GM18951 (cell line): ENCODE results near the gene PFAS.
"Not testable (repeated sequence)": the region's sequence is repeated elsewhere in the genome, so short reads cannot be mapped to it uniquely, and the experiment has no call there.

Experiments
- POLR2A ChIP-seq: IDR thresholded peaks from 4 replicates; pipeline ENCODE4 v1.6.1; 2011; ENCODE audit warnings: mild to moderate bottlenecking; ENCODE audit not compliant: insufficient read length, insufficient read depth; ENCODE audit errors: extremely low read depth
- in situ Hi-C: fragments of 300-500 bp; cut with MboI; formaldehyde crosslinking; loops from one replicate; pipeline ENCODE4 v1.12.0; 2022; ENCODE audit warnings: low sequenced_read_pairs, mixed read lengths, inconsistent platforms; ENCODE audit not compliant: unreplicated experiment

Gene PFAS

DNA sequence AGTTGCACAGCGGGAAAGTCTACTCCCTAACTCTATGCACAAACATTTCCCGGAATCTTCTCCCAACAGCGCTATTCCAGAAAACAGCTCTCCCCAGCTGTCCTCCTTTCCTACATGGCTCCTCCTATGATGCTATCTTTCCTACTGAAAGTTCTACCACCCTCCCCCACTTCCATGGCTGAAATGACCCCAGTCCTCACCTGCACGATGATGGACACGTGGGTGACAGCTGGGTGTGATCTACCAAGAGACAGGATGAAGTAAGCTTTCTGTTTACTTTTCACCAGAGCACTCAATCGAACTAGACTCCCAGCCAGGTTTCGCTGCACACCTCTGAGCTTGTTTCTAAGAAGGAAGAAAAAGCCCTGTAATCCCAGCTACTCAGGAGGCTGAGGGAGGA lies 11.9 kb upstream of the PFAS start:
- in situ Hi-C loops: no loop called here
- no peak for TF ChIP-seq POLR2A

DNA sequence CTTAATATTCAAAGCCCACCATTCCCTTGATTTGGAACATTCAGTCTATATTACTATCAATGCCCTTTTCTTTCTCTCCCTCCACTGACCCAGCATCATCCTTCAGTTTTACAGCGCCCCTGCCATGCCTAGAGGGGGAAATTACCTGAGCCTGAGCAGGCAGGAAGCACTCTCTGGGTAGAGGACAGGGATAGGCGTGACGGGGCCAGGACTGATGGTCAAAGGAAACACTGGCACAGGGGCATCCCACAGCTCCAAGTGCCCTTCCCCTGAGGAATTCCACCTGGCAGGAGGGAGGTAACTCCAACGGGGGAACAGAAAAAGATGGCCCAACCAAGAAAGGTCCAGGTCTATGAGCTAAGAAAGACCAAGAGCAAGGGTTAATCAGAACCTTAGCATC lies 11.2 kb upstream of the PFAS start:
- no peak for TF ChIP-seq POLR2A
- in situ Hi-C loops: no loop called here

DNA sequence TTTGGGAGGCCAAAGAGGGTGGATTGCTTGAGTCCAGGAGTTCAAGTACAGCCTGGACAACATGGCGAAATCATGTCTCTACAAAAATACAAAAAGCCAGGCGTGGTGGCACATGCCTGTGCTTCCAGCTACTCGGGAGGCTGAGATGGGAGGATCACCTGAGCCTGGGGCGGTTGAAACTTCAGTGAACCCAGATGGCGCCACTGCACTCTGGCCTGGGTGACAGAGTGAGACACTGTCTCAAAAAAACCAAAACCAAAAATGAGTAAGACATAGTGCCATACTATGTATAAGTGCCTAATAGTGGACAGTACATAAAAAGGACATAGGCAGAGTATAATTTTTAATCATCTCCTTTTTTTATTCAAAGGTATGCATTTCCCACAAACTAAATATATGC lies 5.3 kb upstream of the PFAS start:
- TF ChIP-seq POLR2A: no peak
- in situ Hi-C loops: no loop called here

DNA sequence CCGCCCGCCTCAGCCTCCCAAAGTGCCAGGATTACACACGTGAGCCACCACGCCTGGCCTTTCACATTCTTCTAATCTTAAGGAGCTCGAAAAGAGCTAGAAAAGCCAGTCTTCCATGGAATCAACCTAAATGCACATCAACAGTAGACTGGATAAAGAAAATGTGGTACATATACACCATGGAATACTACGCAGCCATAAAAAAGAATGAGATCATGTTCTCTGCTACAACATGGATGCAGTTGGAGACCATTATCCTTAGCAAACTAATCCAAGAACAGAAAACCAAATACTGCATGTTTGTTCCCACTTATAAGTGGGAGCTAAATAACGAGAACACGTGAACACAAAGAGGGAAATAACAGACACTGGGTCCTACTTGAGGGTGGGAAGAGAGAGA lies 4.3 kb upstream of the PFAS start:
- no peak for TF ChIP-seq POLR2A
- in situ Hi-C loops: no loop called here

DNA sequence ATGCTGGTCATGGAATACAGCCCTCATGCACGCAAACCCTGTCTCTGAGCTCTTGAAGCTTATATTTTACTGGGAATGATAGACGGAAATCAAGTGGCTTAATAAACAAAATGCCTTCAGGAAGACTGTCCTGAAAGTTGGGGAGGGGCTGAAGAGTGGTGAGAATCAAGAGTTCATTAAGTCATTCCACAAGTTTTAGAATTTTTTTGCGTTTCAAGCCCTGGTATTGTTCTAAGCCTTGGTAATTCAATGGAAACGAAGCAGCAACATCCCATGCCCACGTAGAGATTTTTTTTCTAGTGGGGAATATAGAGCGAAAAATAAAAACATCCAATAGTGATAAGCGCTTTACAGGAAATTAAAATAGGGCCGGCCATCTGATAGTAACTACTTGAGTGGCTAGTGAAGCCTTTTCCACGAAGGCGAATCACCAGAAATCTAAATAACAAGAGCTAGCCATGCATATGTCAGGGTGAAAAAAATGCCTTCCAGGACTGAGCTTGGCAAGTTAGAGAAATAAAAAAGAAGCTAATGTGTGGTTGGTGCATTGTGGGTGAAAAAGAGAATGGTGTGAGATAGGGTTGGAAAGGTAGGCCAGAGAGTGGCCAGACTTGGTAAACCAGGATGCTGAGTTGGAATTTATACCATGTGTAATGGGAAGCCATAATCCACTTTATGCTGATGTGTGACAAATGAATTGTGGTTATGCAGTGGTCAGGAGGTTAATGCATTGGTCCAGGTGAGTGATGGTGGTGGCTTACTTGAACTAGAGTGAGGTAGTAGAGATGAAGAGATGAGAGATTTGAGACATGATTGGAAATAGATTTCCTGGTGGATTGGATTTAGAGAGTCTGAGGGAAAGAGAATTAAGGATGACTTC lies 772 bp downstream of the PFAS start:
- TF ChIP-seq POLR2A: no peak
- in situ Hi-C loops: no loop called here

DNA sequence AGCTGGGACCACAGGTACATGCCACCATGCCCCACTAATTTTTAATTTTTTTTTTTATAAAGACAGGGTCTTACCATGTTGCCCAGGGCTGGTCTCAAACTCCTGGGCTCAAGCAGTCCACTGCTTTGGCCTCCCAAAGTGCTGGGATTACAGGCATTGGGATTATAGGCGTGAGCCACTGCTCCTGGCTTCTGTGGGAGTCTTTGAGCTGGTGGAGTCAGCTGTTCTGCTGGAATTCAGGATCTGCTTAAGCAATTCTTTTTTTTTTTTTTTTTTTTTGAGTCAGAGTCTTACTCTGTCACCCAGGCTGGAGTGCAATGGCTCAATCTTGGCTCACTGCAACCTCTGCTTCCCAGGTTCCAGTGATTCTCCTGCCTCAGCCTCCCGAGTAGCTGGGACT lies 2.3 kb downstream of the PFAS start:
- in situ Hi-C loops: not testable (repeated sequence)

DNA sequence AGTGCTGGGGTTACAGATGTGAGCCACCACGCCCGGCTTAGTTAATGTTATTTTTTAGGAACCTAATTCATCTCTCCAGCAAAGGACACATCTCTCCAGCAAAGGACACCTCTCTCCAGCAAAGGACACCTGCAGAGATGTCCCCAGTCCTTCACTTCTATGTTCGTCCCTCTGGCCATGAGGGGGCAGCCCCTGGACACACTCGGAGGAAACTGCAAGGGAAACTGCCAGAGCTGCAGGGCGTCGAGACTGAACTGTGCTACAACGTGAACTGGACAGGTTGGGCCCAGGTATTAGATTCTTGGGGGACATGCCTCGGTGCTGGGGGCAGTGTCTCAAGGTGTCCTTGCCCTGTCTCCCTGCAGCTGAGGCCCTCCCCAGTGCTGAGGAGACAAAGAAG lies 4.7 kb downstream of the PFAS start:
- TF ChIP-seq POLR2A: no peak
- in situ Hi-C loops: no loop called here

DNA sequence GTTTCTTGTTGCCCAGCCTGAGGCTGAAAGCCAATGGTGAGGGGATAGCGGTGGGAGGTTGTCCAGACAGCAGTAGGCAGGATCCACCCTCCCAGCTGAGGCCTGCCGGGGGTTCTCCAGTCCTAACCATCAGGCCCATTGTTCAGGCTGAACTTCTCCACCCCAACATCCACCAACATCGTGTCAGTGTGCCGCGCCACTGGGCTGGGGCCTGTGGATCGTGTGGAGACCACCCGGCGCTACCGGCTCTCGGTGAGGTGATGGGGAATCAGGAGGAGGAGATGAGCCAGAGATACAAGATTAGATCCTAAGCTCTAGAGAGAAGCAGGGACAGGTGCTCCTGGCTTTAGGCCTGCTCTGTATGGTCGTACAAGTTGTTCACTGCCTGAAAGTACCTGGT lies 5.8 kb downstream of the PFAS start:
- TF ChIP-seq POLR2A: no peak
- in situ Hi-C loops: no loop called here

DNA sequence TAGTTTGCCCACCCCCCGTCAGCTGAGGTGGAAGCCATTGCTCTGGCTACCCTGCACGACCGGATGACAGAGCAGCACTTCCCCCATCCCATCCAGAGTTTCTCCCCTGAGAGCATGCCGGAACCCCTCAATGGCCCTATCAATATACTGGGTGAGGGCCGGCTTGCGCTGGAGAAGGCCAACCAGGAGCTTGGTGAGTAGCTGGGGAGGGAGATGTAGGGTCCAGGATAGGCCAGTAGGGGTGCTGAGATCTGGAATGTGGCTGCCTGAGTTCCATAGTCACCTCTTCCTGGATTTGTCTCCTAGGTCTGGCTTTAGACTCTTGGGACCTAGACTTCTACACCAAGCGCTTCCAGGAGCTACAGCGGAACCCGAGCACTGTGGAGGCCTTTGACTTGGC lies 6.4 kb downstream of the PFAS start:
- no peak for TF ChIP-seq POLR2A
- in situ Hi-C loops: no loop called here

DNA sequence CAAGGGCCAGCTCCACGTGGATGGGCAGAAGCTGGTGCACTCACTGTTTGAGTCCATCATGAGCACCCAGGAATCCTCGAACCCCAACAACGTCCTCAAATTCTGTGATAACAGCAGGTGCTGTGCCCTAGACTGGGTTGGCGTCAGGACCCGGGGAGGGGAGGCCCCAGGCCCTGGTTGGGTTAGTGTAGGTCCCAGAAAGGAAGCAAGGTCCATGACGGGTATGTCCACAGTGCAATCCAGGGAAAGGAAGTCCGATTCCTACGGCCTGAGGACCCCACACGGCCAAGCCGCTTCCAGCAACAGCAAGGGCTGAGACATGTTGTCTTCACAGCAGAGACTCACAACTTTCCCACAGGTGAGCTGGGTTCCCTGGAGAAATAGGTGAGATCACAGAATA lies 7.2 kb downstream of the PFAS start:
- in situ Hi-C loops: no loop called here
- no peak for TF ChIP-seq POLR2A

DNA sequence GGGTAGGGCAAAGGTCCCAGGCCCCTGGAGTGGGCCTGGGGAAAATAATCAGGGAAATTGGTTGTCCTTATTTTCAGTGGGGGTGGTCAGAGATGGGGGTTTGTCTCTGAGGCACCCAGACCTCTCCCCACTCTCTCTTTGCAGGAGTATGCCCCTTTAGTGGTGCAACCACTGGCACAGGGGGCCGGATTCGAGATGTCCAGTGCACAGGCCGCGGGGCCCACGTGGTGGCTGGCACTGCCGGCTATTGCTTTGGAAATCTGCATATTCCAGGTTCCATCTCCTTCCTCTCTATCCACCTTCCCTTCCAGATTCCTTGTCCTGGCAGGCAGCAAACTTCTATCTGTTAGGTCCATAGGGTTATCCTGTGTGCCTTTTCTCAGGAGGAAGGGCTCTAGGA lies 7.6 kb downstream of the PFAS start:
- no peak for TF ChIP-seq POLR2A
- in situ Hi-C loops: no loop called here

DNA sequence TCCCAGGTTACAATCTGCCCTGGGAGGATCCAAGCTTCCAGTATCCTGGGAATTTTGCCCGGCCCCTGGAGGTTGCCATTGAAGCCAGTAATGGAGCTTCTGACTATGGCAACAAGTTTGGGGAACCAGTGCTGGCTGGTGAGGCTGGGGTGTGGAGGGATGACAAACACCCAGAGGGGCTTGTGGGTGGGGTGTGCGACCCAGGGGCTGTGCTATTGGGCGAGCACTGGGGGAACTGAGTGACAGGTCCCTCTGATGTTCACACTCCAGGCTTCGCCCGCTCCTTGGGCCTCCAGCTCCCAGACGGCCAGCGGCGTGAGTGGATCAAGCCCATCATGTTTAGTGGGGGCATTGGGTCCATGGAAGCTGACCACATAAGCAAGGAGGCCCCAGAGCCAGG lies 8.7 kb downstream of the PFAS start:
- in situ Hi-C loops: no loop called here
- TF ChIP-seq POLR2A: no peak

DNA sequence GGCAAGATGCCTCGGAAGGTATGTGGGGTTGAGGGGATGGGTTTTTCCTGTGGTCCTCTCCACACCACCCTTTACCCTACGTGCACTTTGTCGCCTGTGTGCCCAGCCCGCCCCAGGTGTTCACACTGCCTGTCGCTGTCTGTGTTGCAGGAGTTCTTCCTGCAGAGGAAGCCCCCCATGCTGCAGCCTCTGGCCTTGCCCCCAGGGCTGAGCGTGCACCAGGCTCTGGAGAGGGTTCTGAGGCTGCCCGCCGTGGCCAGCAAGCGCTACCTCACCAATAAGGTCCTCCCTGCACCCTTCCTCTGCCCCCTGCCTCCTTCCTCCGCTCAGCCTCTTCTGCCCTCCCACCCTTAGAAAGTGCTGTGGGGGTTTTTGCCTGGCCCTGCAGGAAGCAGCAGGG lies 15.2 kb downstream of the PFAS start:
- no peak for TF ChIP-seq POLR2A
- in situ Hi-C loops: no loop called here

DNA sequence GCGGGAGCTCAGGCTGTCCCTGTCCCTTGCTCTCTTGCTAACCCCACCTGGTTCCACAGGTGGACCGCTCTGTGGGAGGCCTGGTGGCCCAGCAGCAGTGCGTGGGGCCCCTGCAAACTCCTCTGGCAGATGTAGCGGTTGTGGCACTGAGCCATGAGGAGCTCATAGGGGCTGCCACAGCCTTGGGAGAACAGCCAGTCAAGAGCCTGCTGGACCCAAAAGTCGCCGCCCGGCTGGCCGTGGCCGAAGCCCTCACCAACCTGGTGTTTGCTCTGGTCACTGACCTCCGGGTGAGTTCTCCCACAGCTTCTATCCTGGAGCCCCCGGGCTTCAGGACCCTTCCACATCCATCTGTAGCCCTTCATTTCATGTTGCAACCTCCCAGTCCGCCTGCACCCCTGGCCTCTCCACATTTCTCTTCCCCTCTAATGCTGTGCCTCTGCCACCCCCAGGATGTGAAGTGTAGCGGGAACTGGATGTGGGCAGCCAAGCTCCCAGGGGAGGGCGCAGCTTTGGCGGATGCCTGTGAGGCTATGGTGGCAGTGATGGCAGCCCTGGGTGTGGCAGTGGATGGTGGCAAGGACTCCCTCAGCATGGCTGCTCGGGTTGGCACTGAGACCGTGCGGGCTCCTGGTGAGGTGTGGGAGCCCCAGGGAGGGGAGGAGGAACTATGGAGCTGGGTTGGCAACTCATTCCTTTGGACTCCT lies 15.9 kb downstream of the PFAS start:
- no peak for TF ChIP-seq POLR2A
- in situ Hi-C loops: no loop called here

DNA sequence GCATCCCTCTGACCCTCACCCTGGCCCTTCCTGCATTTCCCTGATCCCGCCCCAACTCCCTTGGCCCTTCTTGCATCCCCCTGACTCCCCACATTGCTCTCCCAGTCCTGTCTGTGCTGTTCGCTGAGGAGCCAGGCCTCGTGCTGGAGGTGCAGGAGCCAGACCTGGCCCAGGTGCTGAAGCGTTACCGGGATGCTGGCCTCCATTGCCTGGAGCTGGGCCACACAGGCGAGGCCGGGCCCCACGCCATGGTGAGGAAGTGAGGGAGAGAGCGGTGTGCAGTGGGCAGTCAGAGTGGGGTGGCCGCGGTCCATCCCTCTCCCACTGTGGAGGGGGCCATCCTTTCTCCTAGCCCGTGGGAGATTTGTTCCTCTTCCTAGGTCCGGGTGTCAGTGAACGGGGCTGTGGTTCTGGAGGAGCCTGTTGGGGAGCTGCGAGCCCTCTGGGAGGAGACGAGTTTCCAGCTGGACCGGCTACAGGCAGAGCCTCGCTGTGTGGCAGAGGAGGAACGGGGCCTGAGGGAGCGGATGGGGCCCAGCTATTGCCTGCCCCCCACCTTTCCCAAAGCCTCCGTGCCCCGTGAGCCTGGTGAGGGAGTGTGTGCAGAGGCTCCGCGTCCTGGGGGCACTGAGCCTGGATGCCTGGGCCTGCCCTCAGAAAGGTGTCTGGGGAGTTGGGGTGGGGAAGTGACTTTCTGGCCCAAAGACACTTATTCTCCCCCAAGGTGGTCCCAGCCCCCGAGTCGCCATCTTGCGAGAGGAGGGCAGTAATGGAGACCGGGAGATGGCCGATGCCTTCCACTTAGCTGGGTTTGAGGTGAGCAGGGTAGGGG lies 17.8 kb downstream of the PFAS start:
- in situ Hi-C loops: no loop called here
- TF ChIP-seq POLR2A: no peak
